HG02759 (cell line): ENCODE data around the gene TREML2.
"Not testable (repeated sequence)": the region's sequence is repeated elsewhere in the genome, so short reads cannot be mapped to it uniquely, and the experiment has no call there.

Source experiments
- ATAC-seq: cut with Tn5 transposase; IDR thresholded peaks from one replicate; pipeline ENCODE4 v1.9.1; 2021; ENCODE audit warnings: mild to moderate bottlenecking, moderate library complexity; ENCODE audit not compliant: unreplicated experiment

The TREML2 gene, protein sequence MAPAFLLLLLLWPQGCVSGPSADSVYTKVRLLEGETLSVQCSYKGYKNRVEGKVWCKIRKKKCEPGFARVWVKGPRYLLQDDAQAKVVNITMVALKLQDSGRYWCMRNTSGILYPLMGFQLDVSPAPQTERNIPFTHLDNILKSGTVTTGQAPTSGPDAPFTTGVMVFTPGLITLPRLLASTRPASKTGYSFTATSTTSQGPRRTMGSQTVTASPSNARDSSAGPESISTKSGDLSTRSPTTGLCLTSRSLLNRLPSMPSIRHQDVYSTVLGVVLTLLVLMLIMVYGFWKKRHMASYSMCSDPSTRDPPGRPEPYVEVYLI

DNA sequence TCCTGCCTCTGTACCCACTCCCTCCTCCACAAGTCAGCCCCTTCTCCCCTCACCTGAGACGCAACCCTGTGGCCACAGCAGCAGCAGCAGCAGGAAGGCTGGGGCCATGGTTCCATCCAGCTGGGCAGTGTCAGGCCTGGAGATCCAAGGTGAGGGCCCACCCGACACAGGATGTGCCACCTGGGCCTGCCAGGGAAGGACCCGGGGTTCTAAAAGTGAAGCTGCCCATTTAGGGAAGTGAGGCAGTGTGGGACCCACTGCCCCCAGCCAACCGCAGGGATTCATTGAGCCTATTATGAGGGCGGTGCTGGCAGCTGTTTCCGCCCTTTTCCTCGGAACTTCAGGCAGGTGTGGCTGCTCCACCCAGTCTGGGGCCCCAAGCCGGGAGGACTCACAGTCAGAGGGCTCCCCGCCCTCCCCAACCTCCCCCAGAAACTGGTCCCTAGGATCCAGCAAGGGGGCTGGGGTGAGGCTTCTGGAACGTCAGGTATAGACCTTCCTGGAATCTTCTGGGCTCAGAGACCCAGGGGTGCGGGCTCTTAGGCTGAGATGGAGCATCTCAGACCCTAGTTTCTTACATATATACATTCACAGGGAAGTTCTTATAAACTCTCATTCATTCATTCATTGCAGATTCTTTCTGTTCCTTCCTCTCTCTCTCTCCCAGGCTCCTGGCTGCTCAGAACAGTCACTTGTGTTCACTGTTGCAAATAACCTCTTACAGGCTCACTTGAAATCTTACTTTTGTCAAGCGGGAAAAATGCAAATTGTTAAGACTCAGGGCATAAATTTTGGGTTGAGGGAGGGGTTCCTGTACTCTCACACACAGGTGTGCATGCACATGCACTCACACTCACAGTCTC is at the start of gene TREML2:
Gene TREML2 (minus strand): TSS at position 249 of the 863 bp plus-strand sequence. CDS start 141 bp downstream, at position 108.
- peak; percentile 52 for ATAC-seq

DNA sequence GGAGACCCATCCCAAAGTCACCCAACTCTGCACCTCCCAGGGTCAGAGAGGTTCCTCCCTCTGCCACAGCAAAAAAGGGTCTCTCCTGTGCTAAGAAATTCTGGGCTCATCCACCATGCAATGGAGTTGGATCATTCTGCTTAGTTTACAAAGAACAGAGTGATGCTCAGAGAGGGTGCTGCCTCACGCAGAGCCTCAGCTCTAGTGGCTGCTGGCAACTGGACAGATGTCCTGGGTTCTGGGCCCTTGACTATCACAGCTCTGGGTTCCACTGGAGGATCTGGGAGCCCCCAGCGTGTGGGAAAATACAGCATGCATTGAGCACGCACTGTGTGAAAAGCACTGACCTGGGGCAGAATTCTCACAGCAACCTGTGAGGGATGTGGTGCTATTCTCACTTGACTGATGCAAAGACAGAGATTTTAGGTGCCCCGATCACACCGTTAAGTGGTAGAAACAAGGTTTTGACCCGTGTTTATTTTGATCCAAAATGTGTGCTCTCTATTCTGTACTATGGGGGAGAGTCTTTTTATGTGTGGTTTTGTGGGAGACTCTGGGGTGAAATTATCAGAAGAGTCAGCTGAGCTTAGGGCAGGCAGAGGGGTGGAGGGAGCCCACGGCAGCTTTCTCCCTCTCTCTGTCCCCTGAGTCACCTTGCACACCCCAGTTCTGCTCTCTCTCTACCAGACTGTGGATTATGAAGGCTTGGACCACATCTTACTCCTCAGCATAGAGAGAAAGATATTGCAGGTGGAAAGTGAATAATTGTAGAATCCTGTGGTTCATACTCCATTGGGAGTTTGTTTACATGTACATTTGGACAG is 47.1 kb upstream of the TREML2 start:
- ATAC-seq: no peak

DNA sequence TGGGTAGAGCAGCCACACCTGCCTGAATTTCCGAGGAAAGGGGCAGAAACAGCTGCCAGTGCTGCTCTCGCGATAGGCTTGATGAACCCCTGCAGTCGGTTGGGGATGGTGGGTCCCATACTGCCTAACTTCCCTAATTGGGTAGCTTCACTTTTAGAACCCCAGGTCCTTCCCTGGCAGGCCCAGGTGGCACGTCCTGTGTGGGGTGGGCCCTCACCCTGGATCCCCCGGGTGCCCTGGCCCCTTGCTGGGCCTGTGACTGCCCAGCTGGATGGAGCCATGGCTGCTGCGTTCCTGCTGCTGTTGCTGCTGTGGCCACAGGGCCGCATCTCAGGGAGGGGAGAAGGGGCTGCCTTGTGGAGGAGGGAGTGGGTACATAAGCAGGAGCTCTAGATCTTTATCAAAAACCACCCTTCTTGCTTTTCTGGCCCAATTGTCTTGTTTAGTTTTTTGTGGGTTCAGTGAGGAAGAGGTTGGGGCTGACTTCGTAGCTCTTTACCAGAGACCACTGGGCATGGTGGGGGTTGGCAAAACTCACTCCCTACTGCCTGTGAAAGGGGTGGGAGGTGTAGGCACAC is 46.4 kb upstream of the TREML2 start:
- no peak for ATAC-seq

DNA sequence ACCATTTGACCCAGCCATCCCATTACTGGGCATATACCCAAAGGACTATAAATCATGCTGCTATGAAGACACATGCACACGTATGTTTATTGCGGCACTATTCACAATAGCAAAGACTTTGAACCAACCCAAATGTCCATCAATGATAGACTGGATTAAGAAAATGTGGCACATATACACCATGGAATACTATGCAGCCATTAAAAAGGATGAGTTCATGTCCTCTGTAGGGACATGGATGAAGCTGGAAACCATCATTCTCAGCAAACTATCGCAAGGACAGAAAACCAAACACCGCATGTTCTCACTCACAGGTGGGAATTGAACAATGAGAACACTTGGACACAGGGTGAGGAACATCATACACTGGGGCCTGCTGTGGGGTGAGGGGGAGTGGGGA is 45.6 kb upstream of the TREML2 start:
- ATAC-seq: not testable (repeated sequence)

DNA sequence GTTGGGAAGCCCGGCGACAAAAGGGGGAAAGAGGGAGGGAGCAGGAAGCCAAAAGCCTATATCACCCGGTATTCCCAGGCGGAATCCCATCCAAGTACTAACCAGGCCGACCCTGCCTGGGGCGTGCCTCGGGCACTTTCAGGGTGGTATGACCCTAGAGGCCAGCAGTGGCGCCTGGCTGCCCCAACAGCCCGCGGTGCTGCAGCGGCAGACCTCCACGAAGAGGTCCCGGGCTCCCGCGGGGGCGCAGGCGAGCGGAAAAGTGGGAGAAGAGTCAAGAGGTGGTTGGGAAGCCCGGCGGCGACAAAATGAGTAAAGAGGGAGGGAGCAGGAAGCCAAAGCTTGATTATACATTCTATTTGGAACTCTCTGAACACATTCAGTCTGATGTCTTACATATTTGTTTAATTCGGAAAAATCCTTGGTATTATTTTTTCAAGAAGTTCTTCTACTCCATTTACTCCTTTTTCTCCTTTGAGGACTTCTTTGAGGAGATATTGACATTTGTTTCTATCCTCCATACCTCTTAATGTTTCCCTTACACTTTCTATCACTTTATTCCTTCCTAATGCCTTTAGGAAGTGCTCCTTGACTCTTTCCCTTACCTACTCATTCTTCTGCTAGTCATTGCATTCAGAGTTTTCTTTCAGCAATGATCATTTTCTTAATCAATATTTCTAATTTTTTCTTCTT is 38.7 kb upstream of the TREML2 start:
- no peak for ATAC-seq

DNA sequence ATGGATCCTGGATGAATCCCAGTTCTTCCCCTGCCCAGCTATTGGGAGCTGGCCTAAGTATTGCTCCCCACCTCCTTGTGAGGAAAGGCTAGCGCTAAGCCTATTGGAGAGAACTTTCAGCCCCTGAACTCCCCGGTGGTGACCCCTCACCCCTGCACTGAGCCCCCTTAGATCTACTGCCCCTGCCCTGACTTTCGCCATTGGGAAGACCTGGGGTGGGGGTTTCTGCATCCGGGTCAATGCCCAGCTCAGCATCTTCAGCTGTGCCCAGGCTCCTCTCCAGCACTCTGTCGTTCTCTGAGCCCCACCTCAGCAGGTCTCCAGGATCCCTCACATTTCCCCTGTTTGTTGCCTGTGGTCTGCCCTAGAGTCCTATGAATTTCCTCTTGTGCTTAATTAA is 36.2 kb upstream of the TREML2 start:
- ATAC-seq: no peak

DNA sequence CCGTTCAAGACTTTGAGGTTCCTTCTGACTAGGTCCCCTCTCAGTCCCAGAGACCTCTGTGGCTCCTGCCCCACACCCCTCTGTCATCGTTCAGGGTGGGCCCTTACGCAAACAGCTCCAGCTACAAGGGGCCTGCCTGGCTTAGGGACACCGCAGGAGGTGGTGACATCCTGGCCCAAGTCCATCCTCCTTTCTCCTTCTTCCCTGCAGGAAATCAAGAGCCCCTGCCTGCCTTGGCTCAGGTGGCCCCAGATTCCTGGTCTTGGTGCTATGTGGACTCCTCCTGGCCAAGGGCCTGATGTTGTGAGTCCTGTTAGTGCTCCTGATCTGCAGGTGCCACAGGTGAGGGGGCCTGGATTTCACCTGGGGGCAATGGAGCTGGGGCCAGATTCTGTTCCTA is 35.3 kb upstream of the TREML2 start:
- no peak for ATAC-seq

DNA sequence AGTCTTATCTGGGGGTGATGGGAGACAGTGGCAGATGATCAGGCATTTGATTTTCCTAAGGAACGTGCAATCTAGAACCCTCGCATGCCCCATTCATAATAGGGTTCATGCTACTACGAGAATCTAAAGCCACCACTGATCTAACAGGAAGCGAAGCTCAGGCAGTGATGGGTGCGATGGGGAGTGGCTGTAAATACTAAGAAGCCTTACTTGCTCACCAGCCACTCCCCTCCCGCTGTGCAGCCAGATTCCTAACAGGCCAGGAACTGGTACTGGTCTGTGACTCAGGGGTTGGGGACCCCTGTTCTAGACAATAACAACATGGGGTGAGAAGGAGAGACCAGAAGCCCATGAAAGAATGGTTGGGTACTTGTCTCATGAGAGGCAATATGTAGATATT is 31.7 kb upstream of the TREML2 start:
- ATAC-seq: no peak

DNA sequence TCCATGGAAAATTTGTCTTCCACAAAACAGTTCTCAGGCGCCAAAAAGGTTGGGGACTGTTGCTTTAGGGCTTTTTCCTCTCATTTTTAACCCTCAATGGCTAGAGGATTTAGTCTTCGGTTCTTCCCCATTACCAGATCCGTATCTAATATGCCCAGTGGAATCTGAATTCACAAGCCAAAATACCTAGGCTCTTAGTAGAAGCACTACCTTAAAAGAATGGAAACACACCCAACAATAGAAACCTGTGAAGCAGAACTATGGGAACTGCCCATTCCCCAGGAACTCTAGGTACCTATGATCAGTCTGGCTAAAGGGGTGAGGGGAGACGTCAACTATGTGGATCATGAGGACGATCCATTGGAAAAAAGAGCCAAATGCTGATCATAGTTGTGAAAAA is 30.3 kb upstream of the TREML2 start:
- ATAC-seq: no peak

DNA sequence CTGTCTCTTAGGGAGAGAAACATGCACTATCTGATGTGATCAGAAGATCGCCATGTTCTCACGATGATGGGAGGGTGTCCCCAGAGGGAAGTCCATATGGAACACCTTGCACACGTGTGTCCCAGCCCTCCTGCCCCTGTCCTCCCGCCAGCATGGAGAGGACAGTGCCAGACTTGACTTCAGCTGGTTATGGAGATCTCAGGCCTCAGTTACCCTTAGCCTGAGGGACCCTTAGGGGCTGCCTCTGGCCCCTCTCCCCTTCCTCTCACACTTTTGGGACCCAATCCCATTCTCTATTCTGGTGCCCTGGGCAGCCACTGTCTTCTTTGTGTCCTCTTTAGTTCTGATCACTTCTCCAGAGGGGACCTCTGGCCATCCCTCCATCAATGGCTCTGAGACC is 28.8 kb upstream of the TREML2 start:
- ATAC-seq: no peak

DNA sequence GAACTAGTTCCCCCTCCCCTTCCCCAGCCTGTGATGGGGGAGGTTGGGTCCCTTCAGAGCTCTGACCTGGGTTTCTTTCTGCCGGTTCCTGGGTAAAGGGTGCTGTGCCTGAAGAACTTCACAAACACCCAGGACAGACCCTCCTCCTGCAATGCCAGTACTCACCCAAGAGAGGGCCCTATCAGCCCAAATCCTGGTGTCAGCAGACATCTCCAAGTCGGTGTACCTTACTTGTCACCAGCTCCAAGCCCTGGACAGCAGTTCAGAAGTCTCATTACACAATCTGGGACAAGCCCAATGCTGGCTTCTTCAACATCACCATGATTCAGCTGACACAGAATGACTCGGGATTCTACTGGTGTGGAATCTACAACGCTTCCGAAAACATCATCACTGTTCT is 27.7 kb upstream of the TREML2 start:
- no peak for ATAC-seq

DNA sequence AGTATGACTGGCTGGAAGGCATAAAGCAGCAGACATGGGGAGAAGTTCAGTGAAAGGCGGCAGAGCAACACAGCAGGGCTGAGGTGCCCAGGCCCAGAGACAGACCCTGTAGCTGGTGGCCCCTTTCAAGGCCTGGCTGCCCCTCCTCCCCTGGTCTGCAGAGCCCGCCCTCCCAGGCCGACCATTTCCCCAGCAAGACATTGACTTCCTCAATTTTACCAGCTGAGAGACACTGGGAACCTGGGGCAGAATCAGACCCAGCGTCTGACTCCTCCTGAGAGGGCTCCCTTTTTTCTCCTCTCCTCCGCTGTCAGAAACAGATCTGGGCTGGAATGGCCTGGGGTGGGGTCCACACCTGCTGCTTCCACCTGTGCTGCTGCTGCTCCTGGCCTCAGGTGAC is 27.1 kb upstream of the TREML2 start, which contains the start of gene TREML4:
Gene TREML4 (plus strand): TSS at position 254 of the 400 bp plus-strand sequence. CDS start 79 bp downstream, at position 333.
- ATAC-seq: no peak

DNA sequence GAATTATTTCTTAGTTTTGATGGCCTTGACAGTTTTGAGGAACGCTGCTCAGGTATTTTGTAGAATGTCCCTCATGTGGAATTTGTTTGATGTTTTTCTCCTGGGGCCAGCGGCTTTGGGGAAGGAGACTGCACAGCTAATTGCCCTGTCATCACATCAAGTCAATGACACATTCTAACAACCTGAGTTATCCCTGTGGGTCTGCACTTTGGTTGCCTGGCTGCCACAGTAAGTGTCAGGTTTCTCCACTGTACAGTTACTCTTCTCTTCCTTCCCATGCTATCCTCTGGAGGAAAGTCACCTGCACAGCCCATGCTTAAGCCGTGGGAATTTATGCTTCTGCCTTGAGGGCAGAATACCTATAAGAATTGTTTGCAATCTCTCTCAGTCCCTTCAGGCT is 25.8 kb upstream of the TREML2 start:
- ATAC-seq: no peak

DNA sequence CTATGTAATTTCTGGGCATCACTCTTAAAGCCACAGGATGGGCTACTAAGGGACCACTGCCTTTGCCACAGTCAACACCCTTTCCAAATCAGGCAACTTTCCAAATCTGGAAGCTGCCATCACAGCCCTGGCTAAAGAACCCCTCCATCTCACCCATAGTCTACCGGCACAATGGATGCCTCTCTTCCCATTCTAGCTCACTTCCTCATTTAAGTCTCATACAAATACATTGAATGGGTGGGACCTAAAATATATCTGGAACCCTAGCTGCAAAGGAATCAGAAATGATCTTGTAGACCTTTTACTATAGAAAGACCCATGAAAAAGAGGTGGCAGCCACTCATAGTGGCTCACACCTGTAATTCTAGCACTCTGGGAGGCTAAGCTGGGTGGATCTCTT is 23.9 kb upstream of the TREML2 start:
- ATAC-seq: no peak

DNA sequence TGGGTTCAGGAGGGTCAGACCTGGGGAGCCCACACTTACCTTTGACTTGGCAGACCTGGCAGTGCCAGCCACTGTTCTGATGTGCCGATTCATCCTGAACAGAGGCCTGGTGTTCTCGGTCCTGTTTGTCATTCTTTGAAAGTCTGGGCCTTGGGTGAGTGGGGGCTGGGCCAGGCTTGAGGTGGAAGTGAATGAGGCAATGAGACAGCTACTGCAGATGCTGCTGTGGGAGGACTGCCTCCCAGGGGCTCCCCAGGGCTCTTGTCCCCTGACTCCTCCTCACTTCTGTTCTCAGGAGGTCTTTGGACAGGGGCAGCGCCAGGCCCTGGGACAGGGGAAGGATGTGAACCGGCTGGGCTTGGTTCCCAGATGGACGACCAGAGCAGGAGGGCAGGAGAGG is 21.6 kb upstream of the TREML2 start:
- no peak for ATAC-seq

DNA sequence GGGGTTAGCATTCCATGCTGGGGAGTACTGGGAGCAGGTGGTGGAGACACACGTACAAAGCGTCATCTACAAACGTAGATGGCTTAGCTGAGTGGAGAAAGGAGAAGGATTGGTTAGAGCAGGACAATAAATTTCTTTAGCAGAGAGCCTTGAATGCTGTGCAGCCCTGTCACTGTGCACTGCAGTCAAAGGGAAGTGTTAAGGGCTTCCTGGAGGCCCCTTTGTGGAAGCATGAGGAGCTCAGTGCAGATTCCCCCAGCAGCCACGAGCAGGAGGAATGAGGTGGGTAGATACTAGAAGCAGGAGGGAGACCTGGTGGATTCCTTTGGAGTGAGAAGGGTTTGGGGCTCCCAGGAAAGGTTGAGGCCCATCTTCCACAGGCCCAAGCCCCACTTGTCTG is 21.1 kb upstream of the TREML2 start:
- no peak for ATAC-seq

DNA sequence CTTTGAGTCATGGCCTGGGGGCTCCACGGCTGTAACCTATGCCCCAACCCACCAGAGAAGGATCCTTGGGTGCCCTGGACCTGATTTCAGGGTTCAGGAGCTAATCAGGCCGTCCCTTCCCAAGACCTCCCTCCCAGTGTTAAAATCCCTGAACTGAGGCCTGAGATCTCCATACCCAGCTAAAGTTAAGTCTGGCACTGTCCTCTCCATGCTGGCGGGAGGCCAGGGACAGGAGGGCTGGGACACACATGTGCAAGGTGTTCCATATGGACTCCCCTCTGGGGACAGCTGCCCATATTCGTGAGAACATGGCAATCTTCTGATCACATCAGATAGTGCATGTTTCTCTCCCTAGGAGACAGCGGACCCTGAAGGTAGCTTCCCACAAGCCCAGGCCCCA is 15.7 kb upstream of the TREML2 start:
- ATAC-seq: no peak

DNA sequence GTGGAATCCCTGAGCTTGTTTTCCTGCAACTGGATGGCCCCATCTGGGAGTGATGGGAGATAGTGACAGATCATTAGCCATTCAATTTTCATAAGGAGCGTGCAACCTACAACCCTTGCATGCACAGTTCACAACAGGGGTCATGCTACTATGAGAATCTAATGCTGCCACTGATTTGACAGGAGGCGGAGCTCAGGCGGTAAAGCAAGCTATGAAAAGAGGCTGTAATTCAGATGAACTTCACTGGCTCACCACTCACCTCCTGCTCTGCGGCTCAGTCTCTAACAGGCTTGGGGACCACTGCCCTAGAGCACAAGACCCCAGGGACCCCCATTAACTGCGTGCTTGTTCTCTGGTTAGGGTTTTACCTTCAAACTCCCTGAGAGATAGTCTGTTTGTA is 14.8 kb upstream of the TREML2 start:
- no peak for ATAC-seq

DNA sequence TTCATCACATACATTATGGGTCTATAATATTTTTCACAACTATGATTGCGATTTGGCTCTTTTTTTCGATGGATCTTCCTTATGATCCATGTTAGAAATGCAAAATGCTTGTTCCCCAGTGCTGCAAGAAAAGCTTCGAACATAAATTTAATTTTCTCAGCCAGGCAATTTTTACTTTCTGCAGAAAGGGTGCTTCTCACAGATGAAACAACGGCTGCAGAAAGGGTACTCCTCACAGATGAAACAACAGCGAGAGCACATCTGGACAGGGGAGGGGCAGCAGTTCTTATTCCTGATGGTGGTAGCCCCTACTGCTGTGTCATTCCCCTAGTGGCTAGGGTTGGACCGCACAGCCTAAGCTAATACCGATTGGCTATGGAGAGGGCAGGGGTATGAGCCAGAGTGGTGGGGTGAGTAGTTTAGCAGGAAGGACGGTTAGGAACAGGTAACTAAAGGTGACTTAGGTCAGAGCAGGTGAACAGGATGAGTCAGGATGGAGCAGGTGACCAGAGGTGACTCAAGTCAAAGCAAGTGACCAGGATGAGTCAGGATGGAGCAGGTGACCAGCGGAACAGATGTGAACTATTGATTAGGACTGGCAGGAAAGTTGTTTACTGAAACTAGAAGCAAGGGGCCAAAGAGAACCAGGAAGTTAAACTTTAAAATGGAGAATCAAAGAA is 13.8 kb upstream of the TREML2 start:
- ATAC-seq: no peak
